ENCODE data around the gene TCEAL4. TPM values are rescaled to one million over a fixed set of nuclear protein-coding genes. Genes with fewer than 3 reads are reported as not detected.

Gene TCEAL4
- total RNA-seq: 43.1 TPM

GRCh38 chrX:103585411-103586313 is at the start of gene TCEAL4:
Gene TCEAL4 (plus strand): TSS chrX:103585515. CDS start chrX:103586676, 1,161 bp downstream.
- DNase-seq: peak; percentile 61

DNA sequence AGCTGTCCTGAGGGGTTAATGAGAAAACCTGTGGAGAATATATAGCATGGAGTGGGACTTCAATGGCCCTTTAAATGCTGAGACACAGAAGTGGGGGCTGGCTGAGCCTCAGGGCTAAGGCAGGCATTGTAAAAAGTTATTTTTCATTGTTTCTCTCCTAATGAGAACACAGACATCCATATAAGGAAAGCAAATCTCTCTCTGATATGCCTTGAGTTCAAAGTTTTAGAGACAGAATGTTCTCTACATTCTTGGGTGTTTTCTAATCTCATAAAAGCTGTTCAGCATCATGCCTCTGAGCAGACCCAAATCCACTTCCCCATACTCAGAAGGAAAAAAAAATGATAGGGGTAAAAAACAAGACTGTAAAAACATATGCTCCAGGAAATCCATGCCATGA is 49.2 kb upstream of the TCEAL4 start:
- DNase-seq: no peak

- no peak for DNase-seq
Measured at GRCh38 chrX:103536732-103537131, 48.6 kb upstream of the TCEAL4 start.

GRCh38 chrX:103537871-103538387 is 47.4 kb upstream of the TCEAL4 start:
- DNase-seq: no peak

DNA sequence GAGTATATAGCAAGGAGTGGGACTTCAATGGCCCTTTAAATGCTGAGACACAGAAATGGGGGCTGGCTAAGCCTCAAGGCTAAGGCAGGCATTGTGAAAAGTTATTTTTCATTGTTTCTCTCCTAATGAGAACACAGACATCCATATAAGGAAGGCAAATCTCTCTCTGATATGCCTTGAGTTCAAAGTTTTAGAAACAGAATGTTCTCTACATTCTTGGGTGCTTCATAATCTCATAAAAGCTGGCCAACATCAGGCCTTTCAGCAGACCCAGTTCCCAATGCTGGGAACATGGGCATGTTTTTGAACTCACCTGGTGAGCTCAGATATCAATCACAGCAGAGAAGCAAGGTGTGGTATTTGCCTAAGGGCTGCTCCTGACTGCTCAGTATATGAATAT is 46.6 kb upstream of the TCEAL4 start:
- DNase-seq: no peak

GRCh38 chrX:103539695-103540094 is 45.6 kb upstream of the TCEAL4 start:
- no peak for DNase-seq

- DNase-seq: no peak
Measured at GRCh38 chrX:103540145-103540544, 45.2 kb upstream of the TCEAL4 start.

GRCh38 chrX:103549916-103550315 is 35.4 kb upstream of the TCEAL4 start:
- no peak for DNase-seq

GRCh38 chrX:103550415-103551051 is 34.8 kb upstream of the TCEAL4 start:
- DNase-seq: no peak

GRCh38 chrX:103552236-103552635 is 33.1 kb upstream of the TCEAL4 start:
- no peak for DNase-seq

- DNase-seq: peak; percentile 85
Measured at GRCh38 chrX:103554687-103555424, 30.5 kb upstream of the TCEAL4 start.

DNA sequence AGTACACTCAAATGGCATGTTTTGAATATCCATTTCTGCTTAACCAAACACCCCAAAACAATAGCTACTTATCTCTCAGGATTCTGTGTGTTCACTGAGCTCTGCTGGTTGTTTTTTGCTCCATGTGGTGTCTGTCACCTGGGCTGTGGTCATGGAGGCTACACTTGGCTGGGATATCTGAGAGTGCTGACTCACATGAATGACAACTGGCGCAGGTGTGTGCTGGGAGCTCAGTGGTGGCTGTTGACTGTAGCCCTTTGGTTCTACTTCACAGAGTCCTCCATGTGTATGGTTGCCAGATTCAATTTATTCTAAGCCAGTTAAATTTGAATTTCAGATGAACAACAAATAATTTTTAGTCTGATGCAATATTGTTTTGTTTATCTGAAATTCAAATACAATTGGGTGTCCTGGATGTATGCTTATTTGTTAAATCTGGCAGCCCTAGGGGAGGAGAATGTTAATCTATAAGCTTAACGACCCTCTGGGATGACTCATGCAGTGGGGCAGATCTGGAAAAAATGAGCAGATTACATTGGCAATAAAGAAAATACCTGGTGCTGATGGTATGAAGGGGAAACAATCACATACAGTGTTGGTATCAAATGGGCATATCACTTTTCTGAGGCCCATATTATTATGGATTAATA is 28.2 kb upstream of the TCEAL4 start:
- no peak for DNase-seq

DNA sequence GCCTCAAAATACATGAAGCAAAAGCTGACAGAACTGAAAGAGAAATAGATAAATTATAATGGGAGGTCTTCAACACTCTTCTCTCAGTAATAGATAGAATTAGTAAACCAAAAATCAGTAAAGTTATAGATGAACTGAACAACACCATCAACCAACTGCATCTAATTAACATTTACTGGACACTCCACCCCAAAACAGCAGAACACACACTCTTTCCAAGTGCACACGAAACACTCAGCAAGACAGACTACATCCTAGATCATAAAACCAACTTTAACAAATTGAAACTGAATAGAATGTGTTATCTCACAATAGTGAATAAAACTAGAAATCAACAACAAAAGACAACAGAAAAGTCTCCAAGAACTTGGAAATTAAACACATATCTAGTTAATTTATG is 25.1 kb upstream of the TCEAL4 start:
- no peak for DNase-seq

- no peak for DNase-seq
Measured at GRCh38 chrX:103562801-103563200, 22.5 kb upstream of the TCEAL4 start.

GRCh38 chrX:103565197-103565596 is 20.1 kb upstream of the TCEAL4 start:
- no peak for DNase-seq

GRCh38 chrX:103565752-103566151 is 19.6 kb upstream of the TCEAL4 start:
- DNase-seq: no peak

DNA sequence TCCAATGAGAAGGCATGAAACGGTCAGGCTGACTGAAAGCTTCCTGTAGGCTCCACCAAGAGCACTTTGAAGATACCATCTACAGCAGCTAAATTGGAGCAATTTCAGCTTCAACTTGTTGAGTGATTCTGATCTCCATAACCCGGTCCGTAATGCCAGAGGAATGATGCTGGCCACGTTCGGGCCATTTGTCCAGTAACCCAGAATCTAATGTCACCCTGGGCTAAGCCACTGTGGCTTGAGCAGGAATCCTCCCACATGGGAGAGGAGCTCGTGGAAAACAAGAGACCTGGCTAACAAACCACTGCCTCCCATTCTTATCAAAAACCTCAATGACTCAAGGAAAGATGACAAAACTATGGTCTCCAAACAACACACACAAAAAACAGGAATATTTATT is 14.2 kb upstream of the TCEAL4 start:
- DNase-seq: no peak

GRCh38 chrX:103571726-103572125 is 13.6 kb upstream of the TCEAL4 start:
- no peak for DNase-seq

DNA sequence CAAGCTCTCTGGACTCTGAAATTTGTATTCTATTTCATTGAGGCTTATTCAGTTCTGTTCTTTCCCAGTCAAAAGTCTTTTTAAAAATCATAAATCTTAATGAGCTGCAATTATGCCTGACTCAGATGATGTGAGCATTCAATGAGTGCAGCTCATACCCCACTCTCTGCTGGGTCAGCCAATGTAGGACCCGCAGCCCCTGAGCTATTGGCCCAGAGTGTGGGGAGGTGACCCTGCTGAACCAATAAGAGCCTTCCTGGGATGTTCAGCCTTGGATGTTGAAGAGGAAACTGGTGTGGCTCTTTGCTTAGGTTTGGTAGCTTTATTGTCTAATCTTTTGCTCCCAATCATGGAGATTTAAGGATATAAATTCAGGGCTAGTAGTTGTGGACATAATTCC is 12.1 kb upstream of the TCEAL4 start:
- no peak for DNase-seq

DNA sequence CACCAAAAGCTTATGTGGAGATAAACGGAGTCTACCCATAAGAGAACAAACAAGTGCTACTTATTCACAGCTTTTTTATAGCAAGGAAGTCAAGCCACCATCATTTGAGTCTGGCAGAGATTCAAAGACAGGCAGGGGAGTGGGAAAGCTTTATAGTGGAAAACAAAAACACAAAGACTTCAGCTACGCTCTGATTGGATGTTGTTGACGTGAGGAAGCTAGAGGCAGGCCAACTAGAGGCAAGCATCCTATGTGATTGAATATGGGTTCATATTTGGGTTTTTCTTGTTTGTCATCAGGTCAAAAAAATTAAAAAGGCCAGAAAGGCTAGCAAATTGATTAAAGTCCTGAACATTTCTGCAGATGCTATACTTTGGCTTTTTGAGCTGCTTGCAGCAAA is 719 bp upstream of the TCEAL4 start:
- peak; percentile 5 for DNase-seq

DNA sequence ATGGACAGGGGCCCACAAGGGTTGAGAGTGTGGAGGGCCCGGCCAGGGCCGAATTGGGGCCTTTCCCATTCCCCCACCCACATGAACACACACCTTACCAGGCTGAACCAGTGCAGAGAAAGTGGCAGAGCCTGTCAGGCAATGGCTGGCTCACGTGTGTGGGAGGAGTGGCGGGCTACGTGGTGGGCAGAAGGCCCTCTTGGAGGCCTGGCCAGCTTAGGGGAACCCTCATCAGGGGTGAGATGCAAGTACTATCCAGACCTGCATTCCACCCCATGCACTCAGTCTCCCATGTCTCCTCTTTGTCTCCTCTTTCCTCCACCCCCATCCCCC is 965 bp downstream of the TCEAL4 start:
- DNase-seq: no peak

- DNase-seq: no peak
Measured at GRCh38 chrX:103586659-103587058, 1.3 kb downstream of the TCEAL4 start.
